Measurements from ENCODE around the gene TGFA. TPM values are rescaled to one million over a fixed set of nuclear protein-coding genes. Genes with fewer than 3 reads are reported as not detected.

The TGFA gene
- total and polyA plus RNA-seq, 4 donors = 0.13 to 2.5 (median 1.6) TPM

DNA sequence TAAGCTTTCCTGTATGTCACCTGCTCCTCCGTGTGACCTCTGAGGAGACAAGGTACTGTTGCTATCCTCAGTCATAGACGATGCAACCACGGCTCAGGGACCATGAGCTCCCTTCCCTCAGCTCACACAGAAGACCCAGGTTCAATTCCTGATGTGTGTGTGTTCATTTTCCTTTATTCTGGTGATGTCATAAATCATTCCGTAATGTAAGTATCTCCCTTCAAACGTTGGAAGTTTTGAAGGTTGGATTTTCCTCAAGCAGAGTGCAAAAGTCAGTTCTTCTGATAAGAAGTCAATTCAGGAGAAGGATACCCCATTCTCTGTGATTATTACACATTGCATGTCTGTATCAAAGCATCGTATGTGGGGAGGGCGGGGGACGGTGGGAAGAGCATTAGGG lies 132.9 kb downstream of the TGFA start:
- intact Hi-C loops (cut with DNase I) = no loop called here
- Histone ChIP-seq H3K4me3 (ENCODE audit: low read length in 2 of 2) (no peak overlapping the region), H3K4me1 (ENCODE audit: control insufficient read depth in 1 of 2, insufficient read depth in 2 of 2, low read length in 2 of 2) (no peaks in the 10 kb centered on the region), H3K27ac (ENCODE audit: low read depth in 1 of 2, low read length in 2 of 2) (no peak overlapping the region), H3K36me3 (ENCODE audit: control insufficient read depth in 1 of 2, insufficient read depth in 2 of 2, low read length in 1 of 2) (no peaks in the 10 kb centered on the region), H3K27me3 (ENCODE audit: control insufficient read depth in 1 of 2, insufficient read depth in 2 of 2, low read length in 1 of 2) (peaks cover 0 to 2% of the 10 kb centered on the region in 2 donors), H3K9me3 (ENCODE audit: control insufficient read depth, low read length) (no peaks in the 10 kb centered on the region)
- ATAC-seq (ENCODE audit: low FRiP score) (no peak), DNase-seq (no peak)
- 63 to 65% methylated on average over 8 of the region's 8 CpGs for WGBS, 2 donors

DNA sequence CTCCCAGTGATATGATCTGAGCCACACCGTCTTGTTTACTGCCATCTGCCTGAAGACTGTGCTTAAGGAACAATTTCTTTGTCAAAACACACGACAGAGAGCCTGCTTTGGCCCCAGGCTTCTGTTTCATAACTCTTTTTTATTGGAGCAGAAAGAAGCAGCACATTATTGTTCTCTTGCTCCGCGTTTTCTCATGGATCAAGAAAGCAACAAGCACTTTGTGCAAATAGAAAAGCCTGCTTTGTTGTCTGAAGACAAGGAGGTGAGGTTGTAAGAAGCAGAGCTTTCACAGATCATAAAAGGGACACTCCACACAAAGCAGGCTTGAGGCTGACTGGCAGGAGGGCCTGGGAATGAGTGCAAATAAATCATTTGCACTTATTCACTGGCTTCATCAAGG lies 133.5 kb downstream of the TGFA start:
- intact Hi-C loops (cut with DNase I) = no loop called here
- 35 to 40% methylated on average over 4 of the region's 4 CpGs for WGBS, 2 donors
- no peak overlapping the region for H3K27ac ChIP-seq (ENCODE audit: low read depth in 1 of 2, low read length in 2 of 2)
- no peaks in the 10 kb centered on the region for H3K9me3 ChIP-seq (ENCODE audit: control insufficient read depth, low read length)
- DNase-seq (no peak), ATAC-seq (ENCODE audit: low FRiP score) (no peak)
- no peaks in the 10 kb centered on the region for H3K36me3 ChIP-seq (ENCODE audit: control insufficient read depth in 1 of 2, insufficient read depth in 2 of 2, low read length in 1 of 2)
- H3K27me3 ChIP-seq (ENCODE audit: control insufficient read depth in 1 of 2, insufficient read depth in 2 of 2, low read length in 1 of 2) = peaks cover 0 to 2% of the 10 kb centered on the region in 2 donors
- no peak overlapping the region for H3K4me3 ChIP-seq (ENCODE audit: low read length in 2 of 2)
- H3K4me1 ChIP-seq (ENCODE audit: control insufficient read depth in 1 of 2, insufficient read depth in 2 of 2, low read length in 2 of 2) = no peaks in the 10 kb centered on the region

DNA sequence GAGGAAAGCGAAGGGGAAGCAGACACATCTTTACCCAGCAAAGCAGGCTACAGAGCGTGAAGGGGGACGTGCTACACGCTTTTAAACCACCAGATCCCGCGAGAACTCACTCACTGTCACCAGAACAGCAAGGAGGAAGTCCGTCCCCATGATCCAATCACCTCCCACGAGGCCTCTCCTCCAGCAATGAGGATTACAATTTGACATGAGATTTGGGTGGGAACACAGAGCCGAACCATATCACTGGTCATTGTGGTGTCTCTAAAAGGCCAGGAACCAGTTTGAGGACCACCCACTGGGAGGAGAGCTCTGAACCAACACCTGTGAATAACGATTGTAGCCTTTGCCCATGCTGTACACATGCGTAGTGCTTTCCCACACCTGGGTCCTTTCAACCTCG lies 135.1 kb downstream of the TGFA start:
- Histone ChIP-seq H3K4me3 (ENCODE audit: low read length in 2 of 2) (no peak overlapping the region), H3K36me3 (ENCODE audit: control insufficient read depth in 1 of 2, insufficient read depth in 2 of 2, low read length in 1 of 2) (no peaks in the 10 kb centered on the region), H3K27ac (ENCODE audit: low read depth in 1 of 2, low read length in 2 of 2) (no peak overlapping the region), H3K9me3 (ENCODE audit: control insufficient read depth, low read length) (no peaks in the 10 kb centered on the region), H3K4me1 (ENCODE audit: control insufficient read depth in 1 of 2, insufficient read depth in 2 of 2, low read length in 2 of 2) (no peaks in the 10 kb centered on the region), H3K27me3 (ENCODE audit: control insufficient read depth in 1 of 2, insufficient read depth in 2 of 2, low read length in 1 of 2) (no peaks in the 10 kb centered on the region)
- DNase-seq (no peak), ATAC-seq (ENCODE audit: low FRiP score) (no peak)
- intact Hi-C loops (cut with DNase I) = no loop called here
- WGBS, 2 donors = 79 to 81% methylated on average over 12 of the region's 12 CpGs

DNA sequence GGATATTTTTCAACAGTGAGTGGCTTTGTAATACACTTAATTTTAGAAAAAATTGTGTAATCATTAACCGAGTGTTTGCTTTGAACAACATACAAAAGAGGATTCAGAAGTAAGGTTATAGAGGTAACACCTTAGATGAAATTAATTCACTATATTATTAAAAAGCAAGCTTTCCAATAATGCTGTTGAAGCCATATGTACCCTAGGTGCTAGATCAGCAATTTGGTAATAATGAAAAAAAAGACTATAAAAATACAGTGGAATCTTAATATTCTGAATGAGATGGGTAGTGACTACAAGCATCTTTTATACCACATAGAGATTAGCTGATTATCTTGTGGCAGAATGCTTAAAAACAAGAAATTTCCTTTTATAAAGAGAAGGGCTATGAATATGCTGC lies 136.6 kb downstream of the TGFA start:
- no peaks in the 10 kb centered on the region for H3K27me3 ChIP-seq (ENCODE audit: control insufficient read depth in 1 of 2, insufficient read depth in 2 of 2, low read length in 1 of 2)
- ATAC-seq (ENCODE audit: low FRiP score) (no peak), DNase-seq (no peak)
- no peak overlapping the region for H3K4me3 ChIP-seq (ENCODE audit: low read length in 2 of 2)
- H3K36me3 ChIP-seq (ENCODE audit: control insufficient read depth in 1 of 2, insufficient read depth in 2 of 2, low read length in 1 of 2) = no peaks in the 10 kb centered on the region
- no peaks in the 10 kb centered on the region for H3K4me1 ChIP-seq (ENCODE audit: control insufficient read depth in 1 of 2, insufficient read depth in 2 of 2, low read length in 2 of 2)
- intact Hi-C loops (cut with DNase I) = no loop called here
- 88 to 92% methylated on average over 1 of the region's 1 CpG for WGBS, 2 donors
- no peaks in the 10 kb centered on the region for H3K9me3 ChIP-seq (ENCODE audit: control insufficient read depth, low read length)
- H3K27ac ChIP-seq (ENCODE audit: low read depth in 1 of 2, low read length in 2 of 2) = no peak overlapping the region

DNA sequence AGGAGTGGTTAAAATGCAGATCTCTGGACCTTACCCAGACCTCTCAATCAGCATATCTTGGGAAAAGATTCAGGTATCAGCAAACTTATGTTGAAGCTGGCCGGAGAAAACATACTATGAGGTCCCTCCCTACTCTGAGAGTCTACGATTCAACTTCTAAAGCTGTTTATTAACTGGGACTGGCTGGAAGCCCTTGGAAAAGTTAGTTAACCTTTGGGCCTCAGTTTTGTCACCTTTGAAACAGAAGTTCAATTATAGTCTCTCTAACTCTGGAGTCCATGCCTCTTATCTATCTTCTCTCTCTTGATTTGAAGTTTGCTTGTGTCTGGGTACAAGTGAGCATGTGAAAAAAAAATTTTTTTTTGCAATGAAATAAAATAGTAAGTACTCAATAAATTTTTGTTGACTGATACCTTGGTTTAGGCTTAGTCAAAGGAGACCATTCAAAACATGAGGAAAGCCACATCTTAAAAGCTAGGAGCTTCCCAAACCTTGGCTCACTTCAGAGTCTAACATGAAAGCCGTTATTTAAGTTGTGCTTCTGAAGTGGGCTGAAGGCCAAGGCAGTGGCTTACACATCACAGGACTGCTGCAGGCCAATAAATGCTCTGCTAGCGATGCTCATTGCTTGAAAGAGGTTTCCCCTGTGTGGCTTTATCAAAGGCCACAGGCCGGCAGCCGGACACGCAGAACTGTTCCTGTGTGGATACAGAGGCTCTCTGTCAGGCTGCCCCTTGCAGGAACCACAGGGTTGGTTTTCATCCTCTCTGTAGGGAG lies 141.1 kb downstream of the TGFA start:
- Histone ChIP-seq H3K27me3 (ENCODE audit: control insufficient read depth in 1 of 2, insufficient read depth in 2 of 2, low read length in 1 of 2) (no peaks in the 10 kb centered on the region), H3K9me3 (ENCODE audit: control insufficient read depth, low read length) (no peaks in the 10 kb centered on the region), H3K27ac (ENCODE audit: low read depth in 1 of 2, low read length in 2 of 2) (no peak overlapping the region), H3K36me3 (ENCODE audit: control insufficient read depth in 1 of 2, insufficient read depth in 2 of 2, low read length in 1 of 2) (no peaks in the 10 kb centered on the region), H3K4me3 (ENCODE audit: low read length in 2 of 2) (no peak overlapping the region), H3K4me1 (ENCODE audit: control insufficient read depth in 1 of 2, insufficient read depth in 2 of 2, low read length in 2 of 2) (no peaks in the 10 kb centered on the region)
- ATAC-seq (ENCODE audit: low FRiP score) (no peak), DNase-seq (no peak)
- WGBS, 2 donors = 65 to 71% methylated on average over 7 of the region's 7 CpGs
- intact Hi-C loops (cut with DNase I) = no loop called here

DNA sequence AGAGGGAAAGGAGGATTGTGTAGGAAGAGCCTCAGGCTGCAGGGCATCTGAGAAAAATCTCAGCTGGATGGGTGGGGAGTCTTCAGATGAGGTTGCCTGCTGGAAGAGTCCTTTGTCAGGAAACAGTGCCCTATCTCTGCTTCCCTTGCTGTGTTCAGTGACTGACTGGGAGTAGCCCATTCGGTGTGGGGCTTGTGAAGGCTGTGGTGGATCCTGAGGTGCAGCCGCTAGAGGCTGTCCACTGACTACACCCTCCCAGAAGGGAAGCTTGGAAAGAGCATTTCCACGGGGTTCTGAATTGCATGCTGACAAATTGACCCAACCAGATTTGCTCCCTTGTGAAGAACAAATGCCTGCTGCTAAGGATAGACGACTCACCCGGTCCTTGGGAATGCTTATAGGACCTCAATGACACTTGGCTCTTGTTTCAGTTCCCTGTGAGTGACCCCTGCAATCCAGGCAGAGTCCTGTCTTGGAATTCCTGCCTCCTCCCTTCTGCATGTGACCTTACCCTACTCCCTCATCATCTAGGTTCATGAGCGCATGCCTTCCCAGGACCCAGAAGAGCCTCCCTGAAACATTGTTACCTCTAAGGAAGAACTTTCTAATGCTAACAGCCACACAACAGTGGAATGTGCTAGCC lies 142.0 kb downstream of the TGFA start:
- DNase-seq = no peak
- ATAC-seq (ENCODE audit: low FRiP score) = no peak
- Histone ChIP-seq H3K9me3 (ENCODE audit: control insufficient read depth, low read length) (no peaks in the 10 kb centered on the region), H3K36me3 (ENCODE audit: control insufficient read depth in 1 of 2, insufficient read depth in 2 of 2, low read length in 1 of 2) (no peaks in the 10 kb centered on the region), H3K4me3 (ENCODE audit: low read length in 2 of 2) (no peak overlapping the region), H3K27ac (ENCODE audit: low read depth in 1 of 2, low read length in 2 of 2) (no peak overlapping the region), H3K27me3 (ENCODE audit: control insufficient read depth in 1 of 2, insufficient read depth in 2 of 2, low read length in 1 of 2) (no peaks in the 10 kb centered on the region), H3K4me1 (ENCODE audit: control insufficient read depth in 1 of 2, insufficient read depth in 2 of 2, low read length in 2 of 2) (no peaks in the 10 kb centered on the region)
- WGBS, 2 donors = 51 to 54% methylated on average over 6 of the region's 6 CpGs
- intact Hi-C loops (cut with DNase I) = no loop called here

DNA sequence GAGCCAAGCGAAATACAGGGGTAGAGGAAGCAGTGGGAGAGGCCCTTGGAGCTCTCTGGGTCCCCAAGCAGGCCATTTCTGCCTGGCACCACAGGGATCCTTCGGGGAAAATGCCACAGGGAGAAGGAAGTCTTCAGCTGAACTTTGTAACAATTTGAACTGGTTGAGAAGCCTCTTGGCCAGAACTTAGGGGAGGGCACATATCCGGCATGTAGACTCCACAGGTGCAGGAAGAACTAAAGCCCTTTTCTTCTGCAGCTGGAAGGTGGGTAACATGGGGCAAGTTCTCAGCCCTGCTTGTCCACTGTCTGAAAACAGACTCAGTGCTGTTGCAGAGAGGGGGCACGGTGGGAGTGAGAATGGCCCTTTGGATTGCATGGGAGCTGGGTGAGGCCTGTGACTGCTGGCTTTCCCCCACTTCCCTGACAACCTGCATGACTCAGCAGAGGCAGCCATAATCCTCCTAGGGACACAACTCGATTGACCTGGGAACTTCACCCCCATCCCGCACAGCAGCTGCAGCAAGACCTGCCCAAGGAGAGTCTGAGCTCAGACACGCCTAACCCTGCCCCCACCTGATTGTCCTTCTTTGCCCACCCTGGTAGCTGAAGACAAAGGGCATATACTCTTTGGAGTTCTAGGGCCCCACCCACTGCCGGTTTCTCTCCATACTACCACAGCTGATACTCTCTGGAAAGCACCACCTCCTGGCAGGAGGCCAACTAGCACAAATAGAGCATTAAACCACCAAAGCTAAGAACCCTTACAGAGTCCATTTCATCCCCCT lies 150.2 kb downstream of the TGFA start:
- Histone ChIP-seq H3K27me3 (ENCODE audit: control insufficient read depth in 1 of 2, insufficient read depth in 2 of 2, low read length in 1 of 2) (peaks cover 0 to 1% of the 10 kb centered on the region in 2 donors), H3K9me3 (ENCODE audit: control insufficient read depth, low read length) (no peaks in the 10 kb centered on the region), H3K4me1 (ENCODE audit: control insufficient read depth in 1 of 2, insufficient read depth in 2 of 2, low read length in 2 of 2) (no peaks in the 10 kb centered on the region), H3K36me3 (ENCODE audit: control insufficient read depth in 1 of 2, insufficient read depth in 2 of 2, low read length in 1 of 2) (no peaks in the 10 kb centered on the region), H3K27ac (ENCODE audit: low read depth in 1 of 2, low read length in 2 of 2) (no peak overlapping the region), H3K4me3 (ENCODE audit: low read length in 2 of 2) (no peak overlapping the region)
- 82 to 88% methylated on average over 8 of the region's 8 CpGs for WGBS, 2 donors
- no peak for ATAC-seq (ENCODE audit: low FRiP score)
- no peak for DNase-seq
- intact Hi-C loops (cut with DNase I) = no loop called here

DNA sequence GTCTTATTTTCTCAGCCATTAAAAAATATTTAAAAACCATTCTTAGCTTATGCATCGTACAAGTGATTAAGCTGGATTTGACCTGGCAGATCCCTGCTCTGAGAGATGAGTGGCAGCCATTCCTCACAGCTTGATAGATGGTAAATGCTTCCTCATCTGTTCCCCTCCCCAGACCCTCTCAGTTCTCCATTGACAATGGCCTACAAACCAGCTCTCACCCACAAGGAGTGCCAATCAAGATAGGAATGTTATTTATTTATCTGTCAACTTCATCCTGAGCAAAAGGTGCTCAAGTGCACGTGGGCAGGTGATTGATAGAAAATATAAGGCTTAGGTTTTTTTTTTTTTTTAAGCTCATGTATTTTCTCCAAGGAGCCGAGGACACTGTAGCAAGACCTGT lies 153.1 kb downstream of the TGFA start:
- ATAC-seq (ENCODE audit: low FRiP score) (no peak), DNase-seq (no peak)
- Histone ChIP-seq H3K4me3 (ENCODE audit: low read length in 2 of 2) (no peak overlapping the region), H3K9me3 (ENCODE audit: control insufficient read depth, low read length) (no peaks in the 10 kb centered on the region), H3K4me1 (ENCODE audit: control insufficient read depth in 1 of 2, insufficient read depth in 2 of 2, low read length in 2 of 2) (no peaks in the 10 kb centered on the region), H3K36me3 (ENCODE audit: control insufficient read depth in 1 of 2, insufficient read depth in 2 of 2, low read length in 1 of 2) (no peaks in the 10 kb centered on the region), H3K27me3 (ENCODE audit: control insufficient read depth in 1 of 2, insufficient read depth in 2 of 2, low read length in 1 of 2) (peaks cover 0 to 2% of the 10 kb centered on the region in 2 donors), H3K27ac (ENCODE audit: low read depth in 1 of 2, low read length in 2 of 2) (no peak overlapping the region)
- WGBS, 2 donors = 65 to 73% methylated on average over 3 of the region's 3 CpGs
- intact Hi-C loops (cut with DNase I) = no loop called here

Data from aorta (tissue), 5 donors.